ENCODE measurements around the gene WDR41.

Gene WDR41

DNA sequence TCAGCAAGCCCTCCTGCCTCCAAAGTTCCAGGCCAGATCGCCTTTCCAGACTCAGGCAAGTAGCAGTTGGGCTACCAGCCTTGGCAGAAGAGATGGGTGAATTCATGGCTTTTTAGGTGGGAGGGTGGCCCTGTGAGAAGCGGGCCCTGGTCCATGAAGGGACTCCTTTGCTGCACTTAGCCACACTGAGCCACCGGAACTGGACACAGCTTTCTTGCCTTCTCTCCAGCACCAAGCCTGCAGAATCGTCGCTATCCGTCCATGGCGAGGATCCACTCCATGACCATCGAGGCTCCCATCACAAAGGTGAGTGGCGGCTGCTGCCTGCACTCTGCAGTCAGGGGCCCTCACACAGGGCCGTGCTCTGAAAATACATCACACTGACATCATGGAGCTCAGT, 85.0 kb downstream of the WDR41 start:
- Histone ChIP-seq H4K91ac (ENCODE audit: low read depth, low read length, poor library complexity) (no peak overlapping the region), H3K4me1 (ENCODE audit: control insufficient read depth in 2 of 2, insufficient read depth in 1 of 2, low read depth in 1 of 2, low read length in 2 of 2) (no peaks in the 10 kb centered on the region), H3K14ac (ENCODE audit: low read length) (no peak overlapping the region), H2AFZ (ENCODE audit: low read length) (no peak overlapping the region), H3K18ac (ENCODE audit: low read length) (peak overlapping the region; percentile 5), H2AK5ac (ENCODE audit: low read depth, low read length) (no peak overlapping the region), H2BK120ac (ENCODE audit: low read depth, low read length) (no peak overlapping the region), H3K9ac (ENCODE audit: low read depth, low read length, poor library complexity) (no peak overlapping the region), H3K79me1 (ENCODE audit: low read depth, low read length) (no peaks in the 10 kb centered on the region), H3K9me3 (replicated peaks in 1 of 2; ENCODE audit: control insufficient read depth in 2 of 2, insufficient read depth in 1 of 2, low read depth in 1 of 2, low read length in 2 of 2) (no peaks in the 10 kb centered on the region), H3K23ac (ENCODE audit: low read depth, low read length, poor library complexity) (no peak overlapping the region), H2BK12ac (ENCODE audit: low read length) (no peak overlapping the region), H3K4me2 (ENCODE audit: insufficient read depth, low read length, poor library complexity, severe bottlenecking) (no peak overlapping the region), H4K8ac (ENCODE audit: low read depth, low read length) (no peak overlapping the region), H2BK5ac (ENCODE audit: low read length) (no peak overlapping the region), H3K27ac (replicated peaks; ENCODE audit: low read length) (no peak overlapping the region), H3K27me3 (ENCODE audit: control insufficient read depth in 3 of 3, insufficient read depth in 3 of 3, low read depth in 1 of 3, low read length in 3 of 3) (no peaks in the 10 kb centered on the region), H3K4me3 (ENCODE audit: low read length in 2 of 2) (no peak overlapping the region), H2BK15ac (ENCODE audit: low read length) (no peak overlapping the region), H3K4ac (ENCODE audit: low read length) (no peak overlapping the region), H3K36me3 (replicated peaks in 1 of 2; ENCODE audit: control insufficient read depth in 2 of 2, insufficient read depth in 2 of 2, low read length in 2 of 2) (no peaks in the 10 kb centered on the region)
- no peak for DNase-seq (ENCODE audit: low spot score)
- WGBS, 2 donors (ENCODE audit: extremely low coverage in 2 of 2, insufficient read length in 2 of 2, insufficient replicate concordance in 1 of 2) = no CpG with 5 or more reads among the region's 10 CpGs

- H3K36me3 ChIP-seq (replicated peaks in 1 of 2; ENCODE audit: control insufficient read depth in 2 of 2, insufficient read depth in 2 of 2, low read length in 2 of 2) = no peaks in the 10 kb centered on the region
- H3K9ac ChIP-seq (ENCODE audit: low read depth, low read length, poor library complexity) = no peak overlapping the region
- no peak overlapping the region for H2BK120ac ChIP-seq (ENCODE audit: low read depth, low read length)
- H2AK5ac ChIP-seq (ENCODE audit: low read depth, low read length) = no peak overlapping the region
- no peak overlapping the region for H3K18ac ChIP-seq (ENCODE audit: low read length)
- H2AFZ ChIP-seq (ENCODE audit: low read length) = no peak overlapping the region
- no peaks in the 10 kb centered on the region for H3K4me1 ChIP-seq (ENCODE audit: control insufficient read depth in 2 of 2, insufficient read depth in 1 of 2, low read depth in 1 of 2, low read length in 2 of 2)
- no peaks in the 10 kb centered on the region for H3K79me1 ChIP-seq (ENCODE audit: low read depth, low read length)
- H2BK15ac ChIP-seq (ENCODE audit: low read length) = no peak overlapping the region
- H2BK5ac ChIP-seq (ENCODE audit: low read length) = no peak overlapping the region
- no peak overlapping the region for H2BK12ac ChIP-seq (ENCODE audit: low read length)
- no peaks in the 10 kb centered on the region for H3K9me3 ChIP-seq (replicated peaks in 1 of 2; ENCODE audit: control insufficient read depth in 2 of 2, insufficient read depth in 1 of 2, low read depth in 1 of 2, low read length in 2 of 2)
- no peak for DNase-seq (ENCODE audit: low spot score)
- H3K14ac ChIP-seq (ENCODE audit: low read length) = no peak overlapping the region
- no peak overlapping the region for H3K27ac ChIP-seq (replicated peaks; ENCODE audit: low read length)
- H3K23ac ChIP-seq (ENCODE audit: low read depth, low read length, poor library complexity) = no peak overlapping the region
- peaks cover 0 to 13% (median 0%) of the 10 kb centered on the region in 3 experiments for H3K27me3 ChIP-seq (ENCODE audit: control insufficient read depth in 3 of 3, insufficient read depth in 3 of 3, low read depth in 1 of 3, low read length in 3 of 3)
- H4K91ac ChIP-seq (ENCODE audit: low read depth, low read length, poor library complexity) = no peak overlapping the region
- H3K4me2 ChIP-seq (ENCODE audit: insufficient read depth, low read length, poor library complexity, severe bottlenecking) = no peak overlapping the region
- no peak overlapping the region for H4K8ac ChIP-seq (ENCODE audit: low read depth, low read length)
- no peak overlapping the region for H3K4me3 ChIP-seq (ENCODE audit: low read length in 2 of 2)
- no peak overlapping the region for H3K4ac ChIP-seq (ENCODE audit: low read length)
- WGBS, 2 donors (ENCODE audit: extremely low coverage in 2 of 2, insufficient read length in 2 of 2, insufficient replicate concordance in 1 of 2) = no CpG with 5 or more reads among the region's 6 CpGs
Measured at GRCh38 chr5:77402796-77403195, 89.3 kb downstream of the WDR41 start.

DNA sequence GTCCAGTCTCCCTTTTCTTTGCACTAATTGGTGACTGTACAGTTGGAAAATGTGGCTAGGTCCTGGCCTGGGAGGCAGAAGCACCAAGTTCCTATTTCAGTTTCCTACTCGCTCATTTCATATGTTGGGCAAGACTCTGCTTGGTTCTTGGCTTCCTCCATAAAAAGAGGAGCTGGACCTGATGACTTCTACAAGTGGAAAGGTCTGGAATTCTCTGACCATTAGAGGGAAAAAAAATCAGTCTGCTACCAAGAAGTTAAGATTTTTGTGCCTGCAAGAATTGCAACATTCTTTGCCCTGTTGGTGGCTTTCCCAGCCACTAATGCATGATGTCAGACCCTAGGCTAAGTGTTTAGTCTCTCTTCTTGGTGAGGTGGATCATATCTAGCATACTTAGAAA, 91.5 kb downstream of the WDR41 start:
- Histone ChIP-seq H2AFZ (ENCODE audit: low read length) (no peak overlapping the region), H3K23ac (ENCODE audit: low read depth, low read length, poor library complexity) (no peak overlapping the region), H3K9me3 (replicated peaks in 1 of 2; ENCODE audit: control insufficient read depth in 2 of 2, insufficient read depth in 1 of 2, low read depth in 1 of 2, low read length in 2 of 2) (no peaks in the 10 kb centered on the region), H4K8ac (ENCODE audit: low read depth, low read length) (no peak overlapping the region), H3K79me1 (ENCODE audit: low read depth, low read length) (no peaks in the 10 kb centered on the region), H3K14ac (ENCODE audit: low read length) (no peak overlapping the region), H2BK5ac (ENCODE audit: low read length) (no peak overlapping the region), H3K27ac (replicated peaks; ENCODE audit: low read length) (no peak overlapping the region), H3K36me3 (replicated peaks in 1 of 2; ENCODE audit: control insufficient read depth in 2 of 2, insufficient read depth in 2 of 2, low read length in 2 of 2) (no peaks in the 10 kb centered on the region), H3K9ac (ENCODE audit: low read depth, low read length, poor library complexity) (no peak overlapping the region), H2AK5ac (ENCODE audit: low read depth, low read length) (no peak overlapping the region), H3K27me3 (ENCODE audit: control insufficient read depth in 3 of 3, insufficient read depth in 3 of 3, low read depth in 1 of 3, low read length in 3 of 3) (peaks cover 0 to 17% (median 0%) of the 10 kb centered on the region in 3 experiments), H3K4me2 (ENCODE audit: insufficient read depth, low read length, poor library complexity, severe bottlenecking) (no peak overlapping the region), H2BK120ac (ENCODE audit: low read depth, low read length) (no peak overlapping the region), H3K4me1 (ENCODE audit: control insufficient read depth in 2 of 2, insufficient read depth in 1 of 2, low read depth in 1 of 2, low read length in 2 of 2) (peaks cover 0 to 3% of the 10 kb centered on the region in 2 donors), H2BK15ac (ENCODE audit: low read length) (no peak overlapping the region), H3K4ac (ENCODE audit: low read length) (no peak overlapping the region), H2BK12ac (ENCODE audit: low read length) (no peak overlapping the region), H3K4me3 (ENCODE audit: low read length in 2 of 2) (no peak overlapping the region), H4K91ac (ENCODE audit: low read depth, low read length, poor library complexity) (no peak overlapping the region), H3K18ac (ENCODE audit: low read length) (no peak overlapping the region)
- DNase-seq (ENCODE audit: low spot score) = no peak
- no CpG with 5 or more reads among the region's 1 CpG for WGBS, 2 donors (ENCODE audit: extremely low coverage in 2 of 2, insufficient read length in 2 of 2, insufficient replicate concordance in 1 of 2)

GRCh38 chr5:77398896-77399295, 93.2 kb downstream of the WDR41 start:
- Histone ChIP-seq H3K9ac (ENCODE audit: low read depth, low read length, poor library complexity) (no peak overlapping the region), H2BK15ac (ENCODE audit: low read length) (no peak overlapping the region), H2AK5ac (ENCODE audit: low read depth, low read length) (no peak overlapping the region), H3K18ac (ENCODE audit: low read length) (no peak overlapping the region), H3K9me3 (replicated peaks in 1 of 2; ENCODE audit: control insufficient read depth in 2 of 2, insufficient read depth in 1 of 2, low read depth in 1 of 2, low read length in 2 of 2) (no peaks in the 10 kb centered on the region), H2BK120ac (ENCODE audit: low read depth, low read length) (no peak overlapping the region), H3K79me1 (ENCODE audit: low read depth, low read length) (no peaks in the 10 kb centered on the region), H3K4me3 (ENCODE audit: low read length in 2 of 2) (no peak overlapping the region), H4K91ac (ENCODE audit: low read depth, low read length, poor library complexity) (no peak overlapping the region), H2BK12ac (ENCODE audit: low read length) (no peak overlapping the region), H3K27me3 (ENCODE audit: control insufficient read depth in 3 of 3, insufficient read depth in 3 of 3, low read depth in 1 of 3, low read length in 3 of 3) (peaks cover 0 to 17% (median 0%) of the 10 kb centered on the region in 3 experiments), H3K4ac (ENCODE audit: low read length) (no peak overlapping the region), H3K36me3 (replicated peaks in 1 of 2; ENCODE audit: control insufficient read depth in 2 of 2, insufficient read depth in 2 of 2, low read length in 2 of 2) (no peaks in the 10 kb centered on the region), H3K4me2 (ENCODE audit: insufficient read depth, low read length, poor library complexity, severe bottlenecking) (no peak overlapping the region), H3K23ac (ENCODE audit: low read depth, low read length, poor library complexity) (no peak overlapping the region), H3K14ac (ENCODE audit: low read length) (no peak overlapping the region), H2BK5ac (ENCODE audit: low read length) (no peak overlapping the region), H3K4me1 (ENCODE audit: control insufficient read depth in 2 of 2, insufficient read depth in 1 of 2, low read depth in 1 of 2, low read length in 2 of 2) (peaks cover 0 to 3% of the 10 kb centered on the region in 2 donors), H2AFZ (ENCODE audit: low read length) (no peak overlapping the region), H4K8ac (ENCODE audit: low read depth, low read length) (no peak overlapping the region), H3K27ac (replicated peaks; ENCODE audit: low read length) (no peak overlapping the region)
- DNase-seq (ENCODE audit: low spot score) = no peak
- WGBS, 2 donors (ENCODE audit: extremely low coverage in 2 of 2, insufficient read length in 2 of 2, insufficient replicate concordance in 1 of 2) = no CpG with 5 or more reads among the region's 8 CpGs
